Measurements from ENCODE around the gene NKD1. TPM values are rescaled to one million over a fixed set of nuclear protein-coding genes. Genes with fewer than 3 reads are reported as not detected.

NKD1 gene
- total and polyA plus RNA-seq, 2 donors (not counting 1 experiment from before 2014, with no cell fraction given): 0.16 to 1.9 TPM

DNA sequence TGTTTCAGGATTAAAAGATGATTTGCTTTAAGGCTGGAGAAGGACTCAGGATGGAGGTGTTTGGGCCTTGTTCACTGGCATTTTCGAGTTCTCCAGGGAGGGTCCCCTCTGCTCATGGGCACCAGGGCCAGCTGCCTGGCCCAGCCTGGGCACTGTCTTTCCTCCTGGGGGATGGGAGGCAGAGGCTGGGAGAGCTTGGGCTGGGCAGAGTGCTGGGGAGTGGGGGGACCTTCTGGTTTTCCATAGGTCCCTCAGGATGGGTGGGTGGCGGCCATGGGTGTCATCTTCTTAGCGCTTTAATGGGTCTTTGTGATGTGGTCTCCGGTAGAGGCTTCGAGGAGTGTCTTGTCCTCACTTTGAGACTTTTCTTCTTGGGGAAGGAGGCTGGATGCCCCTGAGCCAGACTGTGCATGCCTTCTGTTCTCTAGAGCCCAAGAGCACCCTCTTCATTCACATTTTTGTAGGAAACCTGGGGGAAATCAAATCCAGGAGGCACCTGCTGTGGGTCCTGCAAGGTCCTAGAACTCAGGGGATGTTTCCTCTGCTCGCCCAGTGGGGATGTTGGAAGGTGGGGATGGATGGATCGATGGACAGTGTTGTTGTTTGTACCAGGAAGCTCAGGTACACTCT is 5.7 kb downstream of the NKD1 start:
- DNase-seq (no peak), ATAC-seq (ENCODE audit: low read depth) (no peak)
- TF ChIP-seq, protein P1, sequence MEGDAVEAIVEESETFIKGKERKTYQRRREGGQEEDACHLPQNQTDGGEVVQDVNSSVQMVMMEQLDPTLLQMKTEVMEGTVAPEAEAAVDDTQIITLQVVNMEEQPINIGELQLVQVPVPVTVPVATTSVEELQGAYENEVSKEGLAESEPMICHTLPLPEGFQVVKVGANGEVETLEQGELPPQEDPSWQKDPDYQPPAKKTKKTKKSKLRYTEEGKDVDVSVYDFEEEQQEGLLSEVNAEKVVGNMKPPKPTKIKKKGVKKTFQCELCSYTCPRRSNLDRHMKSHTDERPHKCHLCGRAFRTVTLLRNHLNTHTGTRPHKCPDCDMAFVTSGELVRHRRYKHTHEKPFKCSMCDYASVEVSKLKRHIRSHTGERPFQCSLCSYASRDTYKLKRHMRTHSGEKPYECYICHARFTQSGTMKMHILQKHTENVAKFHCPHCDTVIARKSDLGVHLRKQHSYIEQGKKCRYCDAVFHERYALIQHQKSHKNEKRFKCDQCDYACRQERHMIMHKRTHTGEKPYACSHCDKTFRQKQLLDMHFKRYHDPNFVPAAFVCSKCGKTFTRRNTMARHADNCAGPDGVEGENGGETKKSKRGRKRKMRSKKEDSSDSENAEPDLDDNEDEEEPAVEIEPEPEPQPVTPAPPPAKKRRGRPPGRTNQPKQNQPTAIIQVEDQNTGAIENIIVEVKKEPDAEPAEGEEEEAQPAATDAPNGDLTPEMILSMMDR (IDR thresholded peaks at IDR 0.05): no peak
- TF ChIP-seq EZH2 (IDR thresholded peaks at IDR 0.05; ENCODE audit: borderline replicate concordance, insufficient read depth, low read depth, low read length, poor library complexity, severe bottlenecking): no peak
- Histone ChIP-seq H3K4me1 (ENCODE audit: control insufficient read depth in 2 of 2, insufficient read depth in 2 of 2, low read length in 2 of 2) (peaks cover 4 to 6% of the 10 kb centered on the region in 2 donors), H3K9me3 (ENCODE audit: control extremely low read depth in 1 of 3, control insufficient read depth in 2 of 3, insufficient read depth in 1 of 3, low read length in 2 of 3) (peaks cover 0 to 4% (median 0%) of the 10 kb centered on the region in 3 donors), H4K20me1 (ENCODE audit: control insufficient read depth, insufficient read depth, low read length, poor library complexity, severe bottlenecking) (no peaks in the 10 kb centered on the region), H3K79me2 (ENCODE audit: control insufficient read depth, insufficient read depth, low read length) (no peaks in the 10 kb centered on the region), H3K9ac (ENCODE audit: low read length) (no peak overlapping the region), H2AFZ (ENCODE audit: insufficient read depth, low read depth, low read length, poor library complexity, severe bottlenecking) (no peak overlapping the region), H3K36me3 (replicated peaks in 1 of 2; ENCODE audit: control extremely low read depth in 1 of 2, control insufficient read depth in 1 of 2, extremely low read depth in 1 of 2, insufficient read depth in 2 of 2, low read length in 1 of 2) (no peaks in the 10 kb centered on the region), H3K27me3 (replicated peaks in 1 of 4; ENCODE audit: control extremely low read depth in 1 of 4, control insufficient read depth in 3 of 4, insufficient read depth in 4 of 4, low read length in 3 of 4) (peaks cover 0 to 7% (median 0%) of the 10 kb centered on the region in 4 experiments), H3K27ac (ENCODE audit: low read length in 2 of 2) (no peak overlapping the region), H3K4me2 (replicated peaks; ENCODE audit: low read depth, low read length, poor library complexity, severe bottlenecking) (no peak overlapping the region), H3K4me3 (ENCODE audit: control extremely low read depth in 1 of 5, extremely low read depth in 1 of 5, insufficient read depth in 1 of 5, low read depth in 2 of 5, low read length in 4 of 5) (no peak overlapping the region)
- WGBS (ENCODE audit: insufficient coverage): 67% methylated on average over 4 of the region's 7 CpGs
- no peak overlapping the region for H3K4me3 Mint-ChIP-seq
- H3K27me3 Mint-ChIP-seq: peaks cover 12% of the 10 kb centered on the region
- POLR2A ChIA-PET: no interaction called here
- H3K27ac Mint-ChIP-seq: no peak overlapping the region
- intact Hi-C loops (cut with micrococcal nuclease): no loop called here
- no peaks in the 10 kb centered on the region for H3K9me3 Mint-ChIP-seq (ENCODE audit: insufficient read depth)
- CTCF ChIA-PET: no interaction called here
- H3K4me1 Mint-ChIP-seq: peaks cover 2% of the 10 kb centered on the region

DNA sequence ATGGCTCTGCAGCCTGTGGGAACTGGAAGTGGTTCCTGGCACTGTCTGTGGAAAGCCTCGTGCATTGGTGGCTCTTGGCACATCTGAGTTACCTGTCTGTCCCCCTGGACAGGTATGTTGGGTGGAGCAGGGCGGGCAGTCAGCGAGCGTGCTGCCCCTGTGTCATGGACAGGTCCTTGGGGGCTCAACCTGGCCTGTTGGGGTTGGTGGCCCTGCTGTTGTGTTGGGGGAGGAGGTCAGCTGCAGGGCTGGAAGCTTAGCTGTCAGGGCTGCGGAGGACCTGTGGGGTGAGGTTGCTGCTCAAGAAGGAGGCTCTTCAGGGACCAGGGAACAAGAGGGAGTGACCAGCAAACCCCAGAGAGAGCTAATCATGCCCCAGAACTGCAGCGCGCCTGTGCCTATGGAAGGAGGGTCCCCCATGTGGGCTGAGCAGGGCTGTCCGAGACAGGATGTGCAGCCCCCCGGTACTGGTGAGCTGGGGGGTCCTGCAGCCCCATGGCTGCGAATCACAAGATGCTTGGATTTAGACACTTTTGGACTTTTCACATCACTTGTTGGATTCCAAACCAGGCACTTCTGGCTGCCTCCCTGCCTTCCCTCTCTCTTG is 7.2 kb downstream of the NKD1 start:
- Histone ChIP-seq H3K4me2 (replicated peaks; ENCODE audit: low read depth, low read length, poor library complexity, severe bottlenecking) (no peak overlapping the region), H3K9ac (ENCODE audit: low read length) (no peak overlapping the region), H3K4me1 (ENCODE audit: control insufficient read depth in 2 of 2, insufficient read depth in 2 of 2, low read length in 2 of 2) (no peaks in the 10 kb centered on the region), H3K79me2 (ENCODE audit: control insufficient read depth, insufficient read depth, low read length) (no peaks in the 10 kb centered on the region), H3K9me3 (ENCODE audit: control extremely low read depth in 1 of 3, control insufficient read depth in 2 of 3, insufficient read depth in 1 of 3, low read length in 2 of 3) (peaks cover 0 to 4% (median 0%) of the 10 kb centered on the region in 3 donors), H3K27me3 (replicated peaks in 1 of 4; ENCODE audit: control extremely low read depth in 1 of 4, control insufficient read depth in 3 of 4, insufficient read depth in 4 of 4, low read length in 3 of 4) (no peaks in the 10 kb centered on the region), H3K4me3 (ENCODE audit: control extremely low read depth in 1 of 5, extremely low read depth in 1 of 5, insufficient read depth in 1 of 5, low read depth in 2 of 5, low read length in 4 of 5) (no peak overlapping the region), H3K36me3 (replicated peaks in 1 of 2; ENCODE audit: control extremely low read depth in 1 of 2, control insufficient read depth in 1 of 2, extremely low read depth in 1 of 2, insufficient read depth in 2 of 2, low read length in 1 of 2) (no peaks in the 10 kb centered on the region), H3K27ac (ENCODE audit: low read length in 2 of 2) (no peak overlapping the region), H2AFZ (ENCODE audit: insufficient read depth, low read depth, low read length, poor library complexity, severe bottlenecking) (no peak overlapping the region), H4K20me1 (ENCODE audit: control insufficient read depth, insufficient read depth, low read length, poor library complexity, severe bottlenecking) (no peaks in the 10 kb centered on the region)
- ChIA-PET CTCF (no interaction called here), POLR2A (no interaction called here)
- ATAC-seq (ENCODE audit: low read depth): no peak
- Mint-ChIP-seq H3K27ac (no peak overlapping the region), H3K9me3 (ENCODE audit: insufficient read depth) (no peaks in the 10 kb centered on the region), H3K27me3 (peaks cover 7% of the 10 kb centered on the region), H3K4me1 (no peaks in the 10 kb centered on the region), H3K4me3 (no peak overlapping the region)
- DNase-seq: no peak
- TF ChIP-seq, protein P1 (IDR thresholded peaks at IDR 0.05): no peak
- no peak for TF ChIP-seq EZH2 (IDR thresholded peaks at IDR 0.05; ENCODE audit: borderline replicate concordance, insufficient read depth, low read depth, low read length, poor library complexity, severe bottlenecking)
- WGBS (ENCODE audit: insufficient coverage): 95% methylated on average over 10 of the region's 10 CpGs
- intact Hi-C loops (cut with micrococcal nuclease): no loop called here
